Panc1 (cell line): ENCODE measurements around the gene CCDC73. TPM values are rescaled to one million over a fixed set of nuclear protein-coding genes. Genes with fewer than 3 reads are reported as not detected.

ENCODE experiments used
- ATAC-seq: fragments of 200-7000 bp; cut with Tn5 transposase; 2 replicates; pipeline ENCODE4 v1.9.1; 2020; ENCODE audit warnings: mild to moderate bottlenecking, moderate library complexity
- BruUV-seq: library from RNA; stranded (reverse); fragments of 400-500 nt; replicated peaks from 2 replicates; lab custom pipeline; 2021; lab: Mats Ljungman, UMichigan
- CTCF ChIA-PET: fragments of 300-600 bp; sonication (Branson Sonifier 250); formaldehyde crosslinking; loops from one replicate; lab custom pipeline; 2022; ENCODE audit warnings: antibody characterized with exemption; lab: Charles Lee
- POLR2A ChIA-PET: fragments of 300-600 bp; sonication (Branson Sonifier 250); formaldehyde crosslinking; loops from one replicate; lab custom pipeline; 2022; ENCODE audit warnings: antibody characterized with exemption; lab: Charles Lee
- DNase-seq: peaks from one replicate; pipeline ENCODE4 v3.0.0-alpha.2; 2010; ENCODE audit warnings: low read depth, low spot score
- H3K27ac ChIP-seq: 2 replicates; pipeline ENCODE4 v1.5.1; 2011; ENCODE audit warnings: mild to moderate bottlenecking, low read length, inconsistent platforms
- H3K27me3 ChIP-seq: fragments of 200-500 bp; sonication (Bioruptor generic); 2 replicates; pipeline ENCODE4 v1.6.0; 2014; ENCODE audit warnings: low read length, inconsistent platforms; ENCODE audit not compliant: control insufficient read depth, insufficient read depth
- H3K36me3 ChIP-seq: fragments of 200-500 bp; sonication (Bioruptor generic); 2 replicates; pipeline ENCODE4 v1.5.1; 2014; ENCODE audit warnings: inconsistent platforms, mild to moderate bottlenecking, low read length, moderate library complexity; ENCODE audit not compliant: control insufficient read depth, insufficient read depth
- H3K4me1 ChIP-seq: 2 replicates; pipeline ENCODE4 v1.5.1; 2011; ENCODE audit warnings: inconsistent platforms, mild to moderate bottlenecking, low read length, moderate library complexity; ENCODE audit not compliant: control insufficient read depth, insufficient read depth
- H3K4me3 ChIP-seq, 2 experiments: 2 replicates each; pipeline ENCODE4 v1.5.1; 2011 to 2012; ENCODE audit warnings: low read depth in 2 of 2, low read length in 2 of 2, mild to moderate bottlenecking in 2 of 2, inconsistent platforms in 1 of 2, moderate library complexity in 1 of 2
- H3K9me3 ChIP-seq: fragments of 200-500 bp; sonication (Bioruptor generic); 2 replicates; pipeline ENCODE4 v1.5.1; 2014; ENCODE audit warnings: low read depth, mild to moderate bottlenecking, inconsistent platforms, low read length, moderate library complexity; ENCODE audit not compliant: control insufficient read depth, insufficient read depth
- CTCF ChIP-seq: fragments of 450-650 bp; IDR thresholded peaks from 2 replicates; pipeline ENCODE4 v1.5.1; 2017; ENCODE audit warnings: mild to moderate bottlenecking
- POLR2AphosphoS5 ChIP-seq: IDR thresholded peaks from 2 replicates; pipeline ENCODE4 v1.6.1; 2012; ENCODE audit warnings: mild to moderate bottlenecking, low read depth, low read length, moderate library complexity
- REST ChIP-seq, 2 experiments: IDR thresholded peaks; 2 replicates each; pipeline ENCODE4 v1.6.1; 2011 to 2012; ENCODE audit warnings: low read depth in 2 of 2, control low read depth in 1 of 2, low read length in 1 of 2, mild to moderate bottlenecking in 1 of 2, moderate library complexity in 1 of 2; ENCODE audit not compliant: insufficient read depth in 1 of 2
- SIN3A ChIP-seq: IDR thresholded peaks from 2 replicates; pipeline ENCODE4 v1.6.1; 2012; ENCODE audit warnings: low read depth, mild to moderate bottlenecking, low read length, moderate library complexity, borderline replicate concordance; ENCODE audit not compliant: insufficient read depth
- TCF7L2 ChIP-seq: IDR thresholded peaks from 2 replicates; pipeline ENCODE4 v1.6.1; 2011; ENCODE audit warnings: mild to moderate bottlenecking, low read depth, low read length, inconsistent platforms
- in situ Hi-C: cut with HindIII; loops from 2 replicates; pipeline ENCODE4 v1.10.0; 2016; ENCODE audit warnings: low sequenced_read_pairs, low pct_unique_long_range_greater_than_20kb
- intact Hi-C: fragments of 100-400 bp; cut with micrococcal nuclease; formaldehyde crosslinking; loops from one replicate; pipeline ENCODE4 v1.10.0; 2022; ENCODE audit not compliant: unreplicated experiment
- total RNA-seq: library from RNA; stranded (reverse); gene quantifications from one replicate; pipeline ENCODE4 v1.2.1, GENCODE V29; 2021; ENCODE audit not compliant: unreplicated experiment

The CCDC73 gene
- total RNA-seq, 1 experiment from 2014 or later = not detected

- H3K4me3 ChIP-seq = no peak overlapping the region
- in situ Hi-C loops (no loop called here), intact Hi-C loops (no loop called here)
- peaks cover 3% of the 10 kb centered on the region; the same call in 1 of the 2 replicates for H3K27me3 ChIP-seq
- H3K27ac ChIP-seq = no peak overlapping the region
- ChIA-PET CTCF (no interaction called here), POLR2A (no interaction called here)
- no peak for ATAC-seq
- no peaks in the 10 kb centered on the region for H3K9me3 ChIP-seq
- no peak for DNase-seq
- BruUV-seq = no TSS peak
- TF ChIP-seq REST (IDR thresholded peaks at IDR 0.05; ENCODE audit: insufficient read depth in 1 of 2, low read depth in 2 of 2, low read length in 1 of 2) (no peak), POLR2AphosphoS5 (no peak), CTCF (no peak), TCF7L2 (no peak), SIN3A (no peak)
- H3K36me3 ChIP-seq = no peaks in the 10 kb centered on the region
- H3K4me1 ChIP-seq = no peaks in the 10 kb centered on the region
Measured at GRCh38 chr11:32643526-32643925, 150.9 kb downstream of the CCDC73 start.

- POLR2A ChIA-PET = no interaction called here
- Histone ChIP-seq H3K4me1 (no peaks in the 10 kb centered on the region), H3K27me3 (peaks cover 3% of the 10 kb centered on the region; the same call in 1 of the 2 replicates), H3K4me3 (no peak overlapping the region), H3K9me3 (no peaks in the 10 kb centered on the region), H3K36me3 (no peaks in the 10 kb centered on the region), H3K27ac (no peak overlapping the region)
- in situ Hi-C loops = no loop called here
- TF ChIP-seq SIN3A (no peak), POLR2AphosphoS5 (no peak), REST (IDR thresholded peaks at IDR 0.05; ENCODE audit: insufficient read depth in 1 of 2, low read depth in 2 of 2, low read length in 1 of 2) (no peak), TCF7L2 (no peak), CTCF (no peak)
- no peak for DNase-seq
- ATAC-seq = no peak
- BruUV-seq = no TSS peak
- intact Hi-C loops = no loop called here
- CTCF ChIA-PET = no interaction called here
Measured at GRCh38 chr11:32641361-32641760, 153.1 kb downstream of the CCDC73 start.
